CD4-positive, alpha-beta T cell treated with Interleukin-6 at 100 ng/mL for 8 hours (primary cell): ENCODE results near the gene NR6A1.

ENCODE experiments used
- DNase-seq: peaks from one replicate; pipeline ENCODE4 v3.0.0-alpha.2; 2020; ENCODE audit warnings: mixed read lengths, low spot score

The NR6A1 gene

GRCh38 chr9:124724415-124725067 is 46.6 kb downstream of the NR6A1 start:
- DNase-seq: no peak

GRCh38 chr9:124723352-124723751 is 47.8 kb downstream of the NR6A1 start:
- DNase-seq: no peak

- DNase-seq: no peak
These were observed 49.8 kb downstream of the NR6A1 start for GRCh38 chr9:124721109-124721906.

GRCh38 chr9:124720429-124721108 is 50.5 kb downstream of the NR6A1 start:
- DNase-seq: no peak

- no peak for DNase-seq
These were observed 52.2 kb downstream of the NR6A1 start for GRCh38 chr9:124718928-124719327.

GRCh38 chr9:124717597-124717996 is 53.5 kb downstream of the NR6A1 start:
- DNase-seq: no peak

- no peak for DNase-seq
These were observed 54.3 kb downstream of the NR6A1 start for GRCh38 chr9:124716808-124717207.

- DNase-seq: no peak
These were observed 60.3 kb downstream of the NR6A1 start for GRCh38 chr9:124710766-124711165.

- DNase-seq: no peak
These were observed 61.8 kb downstream of the NR6A1 start for GRCh38 chr9:124709292-124709690.

GRCh38 chr9:124708633-124709291 is 62.3 kb downstream of the NR6A1 start:
- no peak for DNase-seq

- no peak for DNase-seq
These were observed 63.0 kb downstream of the NR6A1 start for GRCh38 chr9:124708074-124708473.

- DNase-seq: no peak
These were observed 63.4 kb downstream of the NR6A1 start for GRCh38 chr9:124707666-124708065.

GRCh38 chr9:124706685-124707084 is 64.4 kb downstream of the NR6A1 start:
- DNase-seq: no peak

GRCh38 chr9:124699575-124699974 is 71.5 kb downstream of the NR6A1 start:
- no peak for DNase-seq

GRCh38 chr9:124698265-124698664 is 72.8 kb downstream of the NR6A1 start:
- DNase-seq: no peak

GRCh38 chr9:124697326-124698200 is 73.5 kb downstream of the NR6A1 start:
- DNase-seq: no peak

GRCh38 chr9:124696101-124696500 is 75.0 kb downstream of the NR6A1 start:
- no peak for DNase-seq

- no peak for DNase-seq
These were observed 75.7 kb downstream of the NR6A1 start for GRCh38 chr9:124695280-124695890.

GRCh38 chr9:124694414-124695279 is 76.5 kb downstream of the NR6A1 start:
- DNase-seq: no peak

GRCh38 chr9:124693403-124693802 is 77.7 kb downstream of the NR6A1 start:
- DNase-seq: no peak
